GM18870 (cell line): ENCODE measurements around the gene IL22RA1.

Source experiments
- ATAC-seq: cut with Tn5 transposase; IDR thresholded peaks from one replicate; pipeline ENCODE4 v1.9.1; 2021; ENCODE audit warnings: moderate library complexity; ENCODE audit not compliant: unreplicated experiment

Gene IL22RA1

GRCh38 chr1:24168245-24168644 is 25.3 kb upstream of the IL22RA1 start:
- ATAC-seq = no peak

DNA sequence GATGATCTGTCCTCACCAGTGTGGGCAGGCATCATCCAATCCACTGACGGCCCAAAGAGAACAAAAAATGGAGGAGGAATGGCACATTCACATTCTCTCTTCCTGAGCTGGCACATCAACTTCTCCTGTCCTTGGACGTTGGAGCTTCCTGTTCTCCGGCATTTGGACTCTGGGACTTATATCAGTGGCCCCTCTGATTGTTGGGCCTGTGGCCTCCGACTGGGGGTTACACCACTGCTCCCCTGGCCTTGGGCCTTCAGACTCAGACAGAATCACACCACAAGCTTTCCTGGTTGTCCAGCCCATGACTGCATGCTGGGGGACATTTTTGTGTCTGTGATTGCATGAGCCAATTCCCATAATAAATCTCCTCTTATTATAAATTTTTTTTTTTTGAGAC is 24.1 kb upstream of the IL22RA1 start:
- no peak for ATAC-seq

DNA sequence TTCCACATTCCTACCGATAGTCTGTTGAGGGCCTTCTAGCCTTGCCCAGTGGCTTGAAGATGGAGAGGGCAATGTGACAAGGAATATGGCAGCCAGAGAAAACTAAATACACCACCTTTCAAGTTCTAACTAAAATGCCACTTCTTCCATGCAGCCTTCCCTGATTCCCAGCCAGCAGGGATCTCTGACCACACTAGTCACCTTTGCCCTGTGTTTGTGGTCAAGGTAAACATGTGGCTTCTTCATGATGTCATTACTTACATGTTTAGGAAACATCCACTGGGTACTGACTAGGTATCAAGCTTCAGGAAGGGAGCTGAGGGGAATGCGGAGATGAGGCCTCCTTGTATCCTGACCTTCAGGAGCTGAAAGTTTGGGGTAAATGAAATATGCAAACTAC is 22.6 kb upstream of the IL22RA1 start:
- no peak for ATAC-seq

GRCh38 chr1:24164004-24164403 is 21.1 kb upstream of the IL22RA1 start:
- no peak for ATAC-seq

DNA sequence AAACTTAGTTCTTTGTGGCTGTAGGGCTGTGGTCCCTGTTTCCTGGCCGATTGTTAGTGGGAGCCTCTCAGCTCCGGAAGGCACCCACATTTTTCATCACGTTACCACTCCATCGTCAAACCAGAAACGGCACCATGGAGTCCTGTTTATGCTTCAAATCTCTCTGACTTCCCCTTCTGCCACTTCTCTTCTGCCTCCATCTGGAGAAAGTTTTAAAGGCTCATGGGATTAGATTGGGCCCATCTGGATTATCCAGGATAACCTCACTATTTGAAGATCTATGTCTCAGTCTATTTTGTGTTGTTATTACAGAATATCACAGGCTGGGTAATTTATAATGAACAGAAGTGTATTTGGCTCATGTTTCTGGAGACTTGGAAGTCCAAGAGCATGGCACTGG is 19.3 kb upstream of the IL22RA1 start:
- ATAC-seq = no peak

DNA sequence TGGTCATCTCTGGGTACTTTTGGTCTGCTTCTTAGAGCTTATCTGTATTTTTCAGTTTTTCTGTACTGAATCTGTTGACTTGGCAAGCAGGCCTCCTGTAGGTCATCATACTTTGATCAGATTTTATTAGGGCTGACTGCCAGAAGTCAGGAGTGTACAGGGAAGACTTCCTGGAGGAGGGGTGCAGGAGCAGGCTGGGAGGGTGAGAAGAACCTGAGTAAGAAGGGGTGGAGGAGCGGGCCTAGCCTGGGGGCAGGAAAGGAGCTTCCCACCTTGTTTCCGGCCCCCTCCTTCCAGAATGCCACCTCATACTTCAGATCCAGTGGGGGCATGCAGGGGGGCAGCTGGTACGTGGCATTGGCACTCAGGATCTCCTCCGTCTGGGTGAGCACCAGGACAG is 18.3 kb upstream of the IL22RA1 start:
- ATAC-seq = no peak

DNA sequence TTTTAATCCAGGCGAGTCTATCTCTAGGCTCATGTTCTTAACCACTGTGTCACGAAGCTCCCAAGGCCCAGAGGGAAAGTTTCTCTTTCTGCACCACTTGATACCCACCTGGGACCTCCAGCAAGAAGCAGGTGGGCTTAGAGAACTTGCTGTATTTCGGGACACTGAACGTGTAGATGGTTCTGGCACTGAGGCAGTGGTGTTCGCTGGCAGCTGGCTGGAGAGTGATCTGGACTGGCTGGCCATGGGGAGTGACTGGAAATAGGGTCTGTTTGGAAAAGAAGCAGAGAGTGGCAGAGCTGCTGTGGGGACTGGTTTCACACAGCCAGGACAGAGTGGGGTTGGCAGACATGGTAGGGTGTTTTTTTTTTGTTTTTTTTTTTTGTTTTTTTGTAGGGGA is 16.4 kb upstream of the IL22RA1 start:
- no peak for ATAC-seq

DNA sequence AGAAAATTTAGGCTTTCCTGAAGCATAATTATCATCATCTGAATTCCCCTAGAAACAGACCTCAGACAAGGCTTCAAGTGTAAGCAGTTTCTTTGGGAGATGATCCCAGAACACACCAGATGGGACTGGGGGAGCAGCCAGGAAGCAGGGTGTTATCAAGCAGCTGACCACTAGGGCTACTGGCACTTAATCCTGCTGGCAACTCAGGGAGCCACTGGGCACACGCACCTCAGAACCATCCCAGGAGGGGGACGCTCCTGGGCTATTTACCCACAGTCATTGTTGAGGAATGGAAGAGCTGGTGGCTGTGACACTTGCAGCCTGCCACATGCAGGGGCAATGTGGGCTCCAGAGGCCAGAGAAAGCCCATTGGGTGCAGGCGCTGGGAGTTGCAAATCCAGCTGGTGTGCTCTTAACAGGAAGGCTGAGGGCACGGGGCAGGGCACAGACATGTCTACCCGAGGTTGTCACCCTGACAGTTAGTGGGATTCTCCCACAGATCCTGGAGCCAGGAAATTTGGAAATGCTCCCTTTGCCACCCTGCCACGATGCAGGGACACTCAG is 15.1 kb upstream of the IL22RA1 start:
- ATAC-seq = no peak

GRCh38 chr1:24156542-24157260 is 13.8 kb upstream of the IL22RA1 start:
- no peak for ATAC-seq

DNA sequence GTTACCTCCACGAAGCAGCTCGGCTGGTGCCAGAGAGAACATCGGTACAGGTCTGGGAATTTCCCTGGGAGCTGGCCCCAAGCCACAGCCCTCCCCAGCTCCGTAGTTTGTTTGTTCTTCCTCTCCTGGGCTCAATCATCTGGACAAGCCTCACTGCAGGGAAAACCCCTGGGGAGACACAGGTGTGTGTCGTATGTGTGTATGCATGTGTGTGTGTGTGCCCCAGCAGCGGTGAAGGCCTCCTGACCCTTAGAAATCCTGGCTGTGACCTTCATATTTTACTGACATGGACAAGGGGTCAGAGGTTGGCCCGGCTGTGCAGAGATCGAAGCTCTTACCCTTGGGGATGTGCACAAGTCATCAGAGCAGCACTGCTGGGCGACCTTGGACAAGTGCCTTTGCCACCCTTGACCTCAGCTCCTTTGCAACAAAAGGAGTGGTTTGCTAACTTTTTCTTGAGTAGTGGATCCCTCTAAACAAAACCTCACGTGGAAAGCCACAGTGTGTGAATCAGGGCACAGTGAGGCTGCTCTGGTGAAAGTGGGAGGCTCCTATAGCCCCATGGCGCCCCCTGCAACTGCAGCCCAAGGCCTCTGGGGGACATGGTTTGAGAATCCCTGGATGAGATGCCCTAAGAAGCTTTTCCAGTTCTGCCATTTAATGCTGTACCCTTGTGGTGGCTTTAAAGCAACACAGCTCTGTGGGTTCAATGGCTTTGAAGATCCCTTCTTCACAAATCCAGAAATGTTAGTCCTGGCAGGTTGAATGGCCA is 12.3 kb upstream of the IL22RA1 start:
- ATAC-seq = no peak

DNA sequence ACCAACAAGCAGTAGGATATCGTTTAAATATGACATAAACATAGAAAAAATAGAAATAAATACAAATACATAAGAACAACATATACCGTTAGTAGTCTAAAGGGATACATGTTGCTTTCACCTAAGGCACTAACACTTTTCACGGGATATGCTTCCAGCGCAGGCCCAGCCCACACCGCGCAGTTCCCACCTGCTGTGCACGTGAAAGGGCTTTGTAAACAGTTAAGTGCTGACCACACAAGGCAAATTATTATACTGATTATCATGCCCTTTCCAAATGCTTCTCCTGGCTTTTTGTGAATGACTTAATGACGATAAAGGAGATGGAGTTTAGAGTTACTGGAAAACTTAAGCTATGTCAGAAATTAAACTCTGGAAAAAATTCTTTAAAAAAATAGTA is 11.3 kb upstream of the IL22RA1 start:
- no peak for ATAC-seq

- ATAC-seq = no peak
Measured at GRCh38 chr1:24152631-24153494, 9.9 kb upstream of the IL22RA1 start.

DNA sequence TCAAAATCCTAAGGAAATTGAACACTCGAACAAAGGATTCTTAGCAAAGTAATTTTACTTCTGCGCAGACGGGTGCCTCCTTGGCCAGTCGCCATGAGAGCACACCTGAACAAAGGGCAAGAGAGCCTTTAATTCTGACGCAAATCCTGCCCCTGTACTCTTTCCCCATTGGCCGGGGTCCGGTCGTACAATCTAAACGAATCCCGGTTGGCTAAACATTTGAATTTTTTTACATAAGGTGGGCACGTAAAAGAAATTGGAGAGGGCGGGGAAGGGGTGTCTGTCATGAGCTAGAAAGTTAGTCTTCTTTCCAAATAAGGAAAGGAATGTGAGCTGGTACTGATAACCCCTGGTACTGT is 8.2 kb upstream of the IL22RA1 start:
- ATAC-seq = no peak

DNA sequence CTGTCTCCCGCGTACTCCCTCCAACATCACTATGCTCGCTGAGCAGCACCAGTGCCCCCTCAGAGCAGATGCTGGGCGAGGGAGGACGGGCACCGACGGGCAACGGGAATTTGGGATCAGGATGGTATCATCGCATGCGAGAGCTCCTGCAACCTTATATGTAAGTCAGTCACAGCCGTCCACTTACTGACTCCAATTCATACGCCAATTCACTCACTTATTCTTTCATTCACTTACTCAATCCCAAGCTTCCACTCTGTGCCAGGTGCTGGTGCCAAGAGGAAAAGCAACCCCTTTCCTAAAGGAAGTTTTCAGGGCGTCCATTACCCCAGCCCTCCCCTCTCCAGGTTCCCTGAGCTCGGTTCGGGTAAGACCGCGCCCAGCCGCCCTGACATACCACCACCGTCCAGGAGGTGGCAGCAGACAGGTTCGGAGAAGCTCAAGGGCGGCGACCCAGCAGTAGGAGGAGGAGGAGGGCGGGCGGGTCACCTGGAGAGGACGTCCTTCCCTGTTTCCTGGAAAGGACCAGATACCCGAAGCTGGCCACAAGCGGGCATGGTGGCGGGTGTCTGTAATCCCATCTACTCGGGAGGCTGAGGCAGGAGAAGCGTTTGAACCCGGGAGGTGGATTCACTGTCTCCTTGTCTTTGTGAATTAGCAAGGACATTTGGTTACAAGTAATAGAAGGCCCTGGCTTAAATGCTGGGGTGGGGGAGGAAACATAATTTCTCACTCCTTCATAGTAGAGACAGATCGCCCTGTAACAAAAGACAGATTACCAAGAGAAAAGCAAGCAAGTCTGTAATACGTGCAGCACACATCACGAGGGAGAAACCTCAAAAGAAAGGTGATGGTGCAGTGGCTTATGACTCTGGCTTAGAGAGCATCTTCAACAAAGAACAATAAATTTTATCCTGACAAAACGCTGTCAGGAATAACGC is 7.6 kb upstream of the IL22RA1 start:
- no peak for ATAC-seq

DNA sequence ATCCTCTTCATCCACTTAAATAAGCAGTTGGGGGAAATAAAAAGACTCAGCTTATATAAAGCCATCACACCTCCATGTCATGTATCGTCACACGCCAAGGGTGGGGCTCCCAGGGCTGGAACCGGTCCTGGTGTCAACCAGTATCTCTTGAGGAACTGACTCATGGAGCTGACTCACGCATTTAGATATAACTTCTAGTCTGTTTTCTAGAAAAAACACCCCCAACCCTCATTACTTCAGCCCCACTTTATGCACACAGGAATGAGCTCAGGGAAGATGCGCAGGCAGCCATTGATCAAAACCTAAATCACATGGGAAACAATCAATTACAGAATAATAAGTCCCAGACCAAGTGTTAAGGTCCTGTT is 6.9 kb upstream of the IL22RA1 start:
- no peak for ATAC-seq

DNA sequence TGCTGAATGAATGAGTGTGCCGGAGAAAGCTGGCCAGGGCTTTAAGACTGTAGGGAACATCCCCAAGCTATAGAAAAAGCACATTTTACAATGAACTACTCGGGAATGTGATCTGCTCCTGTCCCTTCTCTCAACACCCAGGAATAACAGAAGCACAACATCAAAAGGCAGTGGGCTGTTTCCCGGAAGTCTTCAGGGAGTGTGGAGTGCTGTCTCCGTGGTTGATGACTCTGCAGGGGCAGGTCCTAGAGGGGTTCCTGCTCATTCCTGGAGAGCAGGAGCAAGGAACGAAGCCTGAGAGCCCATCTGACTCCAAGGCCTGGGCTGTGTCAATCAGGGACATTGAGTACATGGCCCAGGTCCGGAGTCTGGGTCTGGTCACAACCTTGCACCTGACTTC is 4.9 kb upstream of the IL22RA1 start:
- ATAC-seq = no peak

GRCh38 chr1:24147194-24147593 is 4.3 kb upstream of the IL22RA1 start:
- no peak for ATAC-seq

- ATAC-seq = no peak
Measured at GRCh38 chr1:24141311-24141997, 1.5 kb downstream of the IL22RA1 start.

DNA sequence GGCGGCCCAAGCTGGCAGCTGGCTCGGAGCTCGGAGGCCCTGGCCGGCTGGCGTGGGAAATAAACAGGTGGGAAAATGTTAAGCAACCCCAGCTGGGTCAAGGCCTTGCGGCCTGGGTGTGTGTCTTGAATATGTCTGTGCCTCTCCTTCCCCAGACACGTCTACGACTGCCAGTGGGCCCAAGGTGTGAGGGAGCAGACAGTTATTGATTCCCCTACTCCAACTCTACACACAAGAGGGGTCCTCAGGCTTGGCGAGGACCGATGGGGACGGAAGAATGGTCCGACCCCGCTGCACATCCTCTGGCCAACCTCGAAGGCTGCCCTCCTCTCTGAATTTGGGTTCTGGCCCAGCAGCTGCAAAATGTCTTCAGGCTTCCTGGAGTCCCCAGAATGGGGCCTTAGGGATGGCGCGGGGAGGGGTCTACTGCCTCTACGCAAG is 2.2 kb downstream of the IL22RA1 start:
- no peak for ATAC-seq
